Measurements from ENCODE around the gene TINCR.
A peak's percentile ranks its signal among the peaks of the same experiment; 100 is the strongest.
"Not testable (repeated sequence)": the region's sequence is repeated elsewhere in the genome, so short reads cannot be mapped to it uniquely, and the experiment has no call there.

Gene TINCR

DNA sequence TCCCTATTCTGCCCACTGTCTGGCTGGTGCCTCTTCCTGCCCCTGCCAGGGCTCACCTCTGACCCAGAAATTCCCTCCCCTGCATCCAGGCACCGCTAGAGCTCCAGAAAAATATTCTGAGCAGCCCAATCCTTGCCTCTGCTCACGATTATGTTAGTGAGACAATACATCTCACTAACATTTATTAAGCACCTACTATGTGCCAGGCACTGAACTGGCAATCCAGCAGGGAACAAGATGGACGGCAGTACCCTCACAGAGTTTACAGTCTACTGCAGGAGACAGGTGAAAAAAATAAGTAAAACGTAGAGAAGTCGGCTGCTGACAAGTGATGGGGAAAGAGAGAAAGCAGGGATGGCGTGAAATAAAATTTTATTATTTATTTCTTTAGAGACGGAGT, 5.5 kb downstream of the TINCR start:
- intact Hi-C loops (cut with DNase I), result no loop called here
- DNase-seq, result no peak

GRCh38 chr19:5561559-5561958, 6.2 kb downstream of the TINCR start:
- no peak for DNase-seq
- intact Hi-C loops (cut with DNase I), result no loop called here

DNA sequence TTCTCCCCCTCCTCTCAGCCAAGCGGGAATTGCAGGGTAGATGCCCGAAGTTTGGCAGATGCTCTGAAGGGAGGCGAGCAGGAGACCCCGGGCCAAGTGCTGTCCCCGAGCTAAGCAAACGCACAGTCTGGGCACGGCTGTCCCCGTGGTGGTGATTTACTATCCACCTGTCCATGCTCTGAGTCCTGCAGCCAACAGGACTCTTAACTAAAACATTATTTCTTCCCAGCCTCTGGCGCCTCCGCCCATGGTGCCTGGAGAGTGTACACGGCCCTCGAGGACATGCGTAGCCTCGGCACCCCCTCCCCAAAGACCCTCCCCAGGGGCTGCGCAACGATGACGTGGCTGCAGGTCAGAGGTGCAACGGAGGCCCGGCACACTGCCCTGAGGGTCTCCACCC, 7.6 kb downstream of the TINCR start:
- intact Hi-C loops (cut with DNase I), result no loop called here
- peak in 1 of 10 donors; percentile 60 for DNase-seq

- DNase-seq, result no peak
- intact Hi-C loops (cut with DNase I), result no loop called here
Observed at GRCh38 chr19:5559804-5560133, 8.0 kb downstream of the TINCR start.

DNA sequence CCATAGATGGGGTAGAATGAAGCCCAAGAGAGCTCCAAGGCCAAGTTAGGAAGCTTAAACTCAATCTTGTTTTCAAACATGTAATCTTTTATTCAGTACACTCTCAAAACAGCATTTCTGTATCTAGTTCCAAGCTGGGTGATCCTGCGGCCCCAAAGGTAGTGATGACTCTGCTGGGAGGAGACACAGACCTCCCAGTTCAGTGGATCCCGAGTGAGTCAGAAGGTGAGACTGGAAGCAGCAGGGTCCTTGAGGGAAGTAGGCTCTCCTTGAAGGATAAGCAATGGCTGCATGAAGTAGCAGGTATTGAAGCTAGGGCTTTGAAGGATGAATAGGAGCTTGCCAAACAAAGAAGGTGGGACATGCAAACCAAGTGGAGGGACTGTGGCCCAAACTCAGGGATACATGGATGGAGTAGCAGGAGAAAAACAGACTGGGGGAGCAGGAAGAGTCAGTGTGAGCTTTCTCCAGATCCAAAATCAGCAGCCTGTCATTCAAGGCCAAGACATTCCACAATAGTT, 9.6 kb downstream of the TINCR start:
- no peak for DNase-seq
- intact Hi-C loops (cut with DNase I), result no loop called here

DNA sequence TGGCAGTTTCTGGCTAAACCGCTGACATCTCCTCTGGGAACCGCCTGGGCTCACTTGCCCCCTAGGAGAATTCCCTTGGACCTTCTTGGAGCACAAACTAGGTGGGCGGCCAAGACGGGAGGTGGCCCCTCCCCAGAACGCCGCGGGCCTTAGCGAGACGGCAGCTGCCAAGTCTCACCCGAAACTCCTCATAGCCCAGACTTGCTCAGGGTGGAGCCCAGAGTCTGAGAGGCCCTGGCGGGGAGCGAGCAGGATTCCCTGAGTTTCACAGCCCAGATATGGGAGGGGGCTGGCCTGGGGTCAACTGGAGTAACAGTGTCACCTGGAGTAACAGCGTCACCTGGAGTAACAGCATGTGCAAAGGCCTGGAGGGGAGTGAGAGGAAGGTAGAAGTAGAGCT, 10.1 kb downstream of the TINCR start:
- DNase-seq, result no peak
- intact Hi-C loops (cut with DNase I), result no loop called here

DNA sequence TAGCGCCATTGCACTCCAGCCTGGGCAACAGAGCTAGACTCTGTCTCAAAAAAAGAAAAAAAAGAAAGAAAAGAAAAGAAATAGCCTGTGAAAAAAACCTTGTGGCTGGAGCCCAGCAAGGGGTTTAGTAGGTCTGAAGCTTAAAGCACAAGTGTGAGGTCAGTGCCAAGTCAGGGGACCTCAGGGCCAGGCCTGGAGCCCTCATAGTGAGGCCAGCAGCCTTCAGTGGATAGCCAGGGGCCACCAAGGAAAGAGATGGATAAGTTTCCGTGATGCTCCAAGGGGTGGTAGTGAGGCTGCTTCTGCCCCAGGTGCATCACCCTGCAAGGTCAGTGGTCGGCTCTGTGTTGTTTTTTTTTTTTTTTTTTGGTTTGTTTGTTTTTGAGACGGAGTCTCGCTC, 12.9 kb downstream of the TINCR start:
- intact Hi-C loops (cut with DNase I), result no loop called here
- DNase-seq, result peak in 1 of 10 donors; percentile 33

- intact Hi-C loops (cut with DNase I), result no loop called here
- peak in 1 of 10 donors; percentile 65 for DNase-seq
Observed at GRCh38 chr19:5553892-5554291, 13.9 kb downstream of the TINCR start.

DNA sequence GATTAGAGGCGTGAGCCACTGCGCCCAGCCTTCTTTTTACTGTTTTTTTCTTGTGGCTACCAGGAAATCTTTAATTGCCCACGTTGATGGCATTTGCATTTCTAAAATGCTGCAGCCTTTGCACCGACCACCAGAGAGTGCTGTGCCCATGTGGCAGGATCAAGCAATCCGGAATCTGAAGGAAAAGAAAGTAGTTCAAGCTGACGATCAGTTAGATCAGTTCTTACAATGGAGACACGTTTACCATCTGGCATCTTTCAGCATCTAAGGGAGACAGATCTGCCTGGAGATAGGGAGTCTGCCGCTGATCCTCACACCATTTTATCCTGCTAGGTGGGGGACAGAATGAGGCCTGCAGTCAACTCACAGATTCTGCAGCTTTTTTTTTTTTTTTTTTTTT, 19.9 kb downstream of the TINCR start:
- no peak for DNase-seq
- intact Hi-C loops (cut with DNase I), result no loop called here

- intact Hi-C loops (cut with DNase I), result no loop called here
Observed at GRCh38 chr19:5545984-5546383, 21.8 kb downstream of the TINCR start.

GRCh38 chr19:5545051-5545450, 22.7 kb downstream of the TINCR start:
- intact Hi-C loops (cut with DNase I), result no loop called here
- DNase-seq, result no peak

More at GRCh38 chr19:5545984-5546383, 21.8 kb downstream of the TINCR start:
- DNase-seq, result no peak

GRCh38 chr19:5542665-5543064, 25.1 kb downstream of the TINCR start:
- intact Hi-C loops (cut with DNase I), result no loop called here
- DNase-seq, result no peak

- intact Hi-C loops (cut with DNase I), result no loop called here
- no peak for DNase-seq
Observed at GRCh38 chr19:5541456-5541855, 26.3 kb downstream of the TINCR start.

DNA sequence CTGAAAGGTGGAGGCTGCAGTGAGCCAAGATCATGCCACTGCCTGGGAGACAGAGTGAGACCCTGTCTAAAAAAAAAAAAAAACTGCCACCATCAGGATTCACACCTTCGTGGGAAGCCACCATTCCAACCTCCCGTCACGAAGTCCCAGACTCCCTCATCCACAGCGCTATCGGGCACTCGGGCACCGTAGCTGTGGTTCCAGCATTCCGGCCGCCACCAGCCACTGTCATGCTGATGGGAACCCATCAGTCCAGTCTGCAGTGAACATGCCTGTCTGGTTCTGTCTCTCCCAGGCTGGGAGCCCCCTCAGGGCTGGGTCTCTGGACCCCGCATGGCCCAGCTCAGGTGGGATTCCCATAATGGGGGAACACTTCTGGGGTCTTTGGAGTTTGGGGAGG, 27.5 kb downstream of the TINCR start:
- DNase-seq, result no peak

DNA sequence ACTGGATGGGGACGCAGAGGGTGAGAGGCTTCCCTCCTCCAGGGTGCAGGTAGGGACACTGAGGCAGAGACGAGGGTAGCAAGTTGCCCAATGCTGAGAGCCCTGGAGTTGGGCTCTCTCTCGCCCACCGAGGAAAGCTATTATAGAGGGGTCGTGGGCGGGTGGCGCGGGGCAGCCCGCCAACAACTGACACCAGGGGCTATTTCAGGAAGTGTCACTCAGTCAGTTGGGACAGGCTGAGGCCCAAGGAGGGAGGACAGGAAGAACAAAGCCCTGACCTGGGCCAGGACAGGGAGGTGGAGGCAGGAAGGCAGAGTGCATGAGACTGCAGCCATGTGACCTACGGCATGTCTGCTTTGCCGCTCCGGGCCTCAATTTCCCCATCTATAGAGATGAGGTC, 29.9 kb downstream of the TINCR start:
- DNase-seq, result no peak
- intact Hi-C loops (cut with DNase I), result no loop called here

More for the DNA sequence above, 27.5 kb downstream of the TINCR start:
- intact Hi-C loops (cut with DNase I), result no loop called here

DNA sequence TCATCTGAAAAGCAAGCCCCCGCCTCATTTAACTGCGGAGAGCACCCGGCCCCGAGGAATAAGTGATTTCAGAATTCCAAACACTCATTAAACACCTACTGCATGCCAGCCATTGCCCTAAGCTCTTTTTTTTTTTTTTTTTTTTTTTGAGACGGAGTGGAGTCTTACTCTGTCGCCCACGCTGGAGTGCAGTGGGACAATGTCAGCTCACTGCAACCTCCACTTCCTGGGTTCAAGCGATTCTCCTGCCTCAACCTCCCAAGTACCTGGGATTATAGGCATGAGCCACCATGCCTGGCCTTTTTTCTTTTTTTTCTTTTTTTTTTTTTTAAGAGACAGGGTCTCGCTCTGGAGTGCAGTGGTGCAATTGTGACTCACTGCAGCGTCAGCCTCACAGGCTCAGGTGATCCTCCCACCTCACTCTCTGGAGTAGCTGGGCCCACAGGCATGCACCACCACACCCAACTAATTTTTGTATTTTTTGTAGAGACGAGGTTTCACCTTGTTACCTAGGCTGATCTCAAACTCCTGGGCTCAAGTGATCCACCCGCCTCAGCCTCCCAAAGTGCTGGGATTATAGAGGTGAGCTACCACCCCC, 30.7 kb downstream of the TINCR start:
- intact Hi-C loops (cut with DNase I); DNase-seq: not testable (repeated sequence)

GRCh38 chr19:5536337-5536894, 31.3 kb downstream of the TINCR start:
- DNase-seq, result peak in 9 of 10 donors; percentile 54 to 94 (median 71)
- intact Hi-C loops (cut with DNase I), result no loop called here

- intact Hi-C loops (cut with DNase I), result no loop called here
- no peak for DNase-seq
Observed at GRCh38 chr19:5534787-5535586, 32.8 kb downstream of the TINCR start.

DNA sequence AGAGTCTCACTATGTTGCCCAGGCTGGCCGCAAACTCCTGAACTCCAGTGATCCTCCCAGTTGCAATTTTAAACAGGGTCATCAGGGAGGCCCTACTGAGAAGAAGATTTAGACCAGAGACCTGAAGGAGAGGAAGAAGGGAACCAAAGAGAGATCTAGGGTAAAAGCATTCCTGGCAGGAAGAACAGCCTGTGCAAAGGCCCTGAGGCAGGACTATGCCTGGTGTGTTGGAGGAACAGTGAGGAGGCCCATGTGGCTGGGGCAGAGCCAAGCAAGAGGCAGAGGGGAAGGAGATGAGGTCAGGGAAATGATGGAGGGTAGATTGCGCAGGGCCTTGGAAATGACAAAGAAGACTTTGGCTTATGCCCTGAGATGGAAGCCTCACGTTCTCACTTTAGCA, 34.5 kb downstream of the TINCR start:
- intact Hi-C loops (cut with DNase I), result no loop called here
- no peak for DNase-seq

- DNase-seq, result peak in 8 of 10 donors; percentile 25 to 93 (median 60)
- intact Hi-C loops (cut with DNase I), result no loop called here
Observed at GRCh38 chr19:5530701-5531100, 37.1 kb downstream of the TINCR start.

- DNase-seq, result peak in 1 of 10 donors; percentile 33
- intact Hi-C loops (cut with DNase I), result no loop called here
Observed at GRCh38 chr19:5526691-5527090, 41.1 kb downstream of the TINCR start.

DNA sequence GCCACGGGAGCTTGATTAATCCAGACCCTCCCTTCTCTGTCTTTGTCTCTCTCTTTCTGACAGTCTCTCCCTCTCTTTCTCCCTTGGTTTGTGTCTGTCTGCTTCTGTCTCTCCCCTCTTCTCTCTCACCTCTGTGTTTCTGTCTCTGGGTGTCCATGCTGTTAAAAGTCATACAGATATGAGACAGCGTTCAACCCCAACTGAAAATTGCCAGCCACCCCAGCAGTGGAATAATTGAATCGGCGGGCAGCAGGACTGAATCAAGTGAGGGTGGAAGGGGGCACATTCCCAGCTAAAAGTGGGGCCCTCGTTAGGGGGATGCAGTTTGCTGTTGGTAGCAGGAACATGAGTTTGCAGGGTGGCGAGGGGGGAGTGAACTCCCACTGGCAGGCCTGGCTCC, 43.7 kb downstream of the TINCR start:
- DNase-seq, result no peak
- intact Hi-C loops (cut with DNase I), result no loop called here
